Stimulated activated CD8-positive, alpha-beta memory T cell treated with anti-CD3 and anti-CD28 coated beads, Interleukin-2, amount 100 ng/mL, for 1 hour (primary cell): ENCODE measurements around the gene L3MBTL4.

Experiments used
- DNase-seq, 2 donors: peaks; one replicate each; pipeline ENCODE4 v3.0.0-alpha.2; 2020; ENCODE audit warnings: low read depth in 2 of 2

L3MBTL4 gene

GRCh38 chr18:5962362-5962761 lies 452.3 kb downstream of the L3MBTL4 start:
- no peak for DNase-seq

- no peak for DNase-seq
Observed at GRCh38 chr18:5961828-5962150, 452.9 kb downstream of the L3MBTL4 start.

GRCh38 chr18:5961097-5961827 lies 453.4 kb downstream of the L3MBTL4 start:
- no peak for DNase-seq

GRCh38 chr18:5958822-5959221 lies 455.9 kb downstream of the L3MBTL4 start:
- DNase-seq: no peak

- no peak for DNase-seq
Observed at GRCh38 chr18:5955861-5956260, 458.9 kb downstream of the L3MBTL4 start.

- no peak for DNase-seq
Observed at GRCh38 chr18:5951515-5952091, 463.1 kb downstream of the L3MBTL4 start.

GRCh38 chr18:5948781-5949180 lies 465.9 kb downstream of the L3MBTL4 start:
- DNase-seq: no peak

GRCh38 chr18:5948237-5948636 lies 466.5 kb downstream of the L3MBTL4 start:
- no peak for DNase-seq

GRCh38 chr18:5944448-5944847 lies 470.3 kb downstream of the L3MBTL4 start:
- DNase-seq: no peak

- DNase-seq: no peak
Observed at GRCh38 chr18:5943514-5943913, 471.2 kb downstream of the L3MBTL4 start.

- no peak for DNase-seq
Observed at GRCh38 chr18:5942591-5942990, 472.1 kb downstream of the L3MBTL4 start.

GRCh38 chr18:5941890-5942289 lies 472.8 kb downstream of the L3MBTL4 start:
- no peak for DNase-seq

GRCh38 chr18:5939801-5940667 lies 474.7 kb downstream of the L3MBTL4 start:
- no peak for DNase-seq

- DNase-seq: no peak
Observed at GRCh38 chr18:5937795-5938194, 476.9 kb downstream of the L3MBTL4 start.

GRCh38 chr18:5937121-5937520 lies 477.6 kb downstream of the L3MBTL4 start:
- no peak for DNase-seq

GRCh38 chr18:5930789-5931188 lies 483.9 kb downstream of the L3MBTL4 start:
- no peak for DNase-seq

GRCh38 chr18:5918205-5918858 lies 496.4 kb downstream of the L3MBTL4 start:
- no peak for DNase-seq

GRCh38 chr18:5914951-5915350 lies 499.8 kb downstream of the L3MBTL4 start:
- DNase-seq: no peak

- no peak for DNase-seq
Observed at GRCh38 chr18:5914016-5914415, 500.7 kb downstream of the L3MBTL4 start.

- DNase-seq: no peak
Observed at GRCh38 chr18:5912566-5912965, 502.1 kb downstream of the L3MBTL4 start.

GRCh38 chr18:5909125-5909524 lies 505.6 kb downstream of the L3MBTL4 start:
- no peak for DNase-seq
